ENCODE results near the gene DNAJB2. TPM values are rescaled to one million over a fixed set of nuclear protein-coding genes. Genes with fewer than 3 reads are reported as not detected.

DNAJB2 gene
- total RNA-seq, 1 experiment from 2014 or later = 36.2 TPM

- DNase-seq (ENCODE audit: low read depth, low spot score) (no peak), ATAC-seq (no peak)
- CTCF ChIA-PET = interaction anchor here (0.6 kb wide), 1 partner anchor 14 kb away, joined by 3 read pairs; no protein-coding TSS in a partner anchor
- RAD21 ChIA-PET (ENCODE audit: low non-redundant PET in 1 of 2, low total read pairs in 2 of 2, uncharacterized antibody in 2 of 2, unreplicated experiment in 2 of 2) = no interaction called here
- H3K4me2 ChIP-seq (ENCODE audit: low read length) = peak overlapping the region; percentile 86; the same call in 1 of the 2 replicates
- no peaks in the 10 kb centered on the region for H3K9me3 ChIP-seq (ENCODE audit: control insufficient read depth in 1 of 2, insufficient read depth in 1 of 2, low read depth in 1 of 2, low read length in 2 of 2)
- POLR2A ChIA-PET = no interaction called here
- H3K27ac ChIP-seq (ENCODE audit: low read depth, low read length) = no peak overlapping the region
- no peak overlapping the region for H2AFZ ChIP-seq (ENCODE audit: low read depth, low read length, poor library complexity, severe bottlenecking)
- no peaks in the 10 kb centered on the region for H3K9me2 ChIP-seq (ENCODE audit: insufficient read depth)
- H3K4me3 ChIP-seq (replicated peaks in 1 of 2; ENCODE audit: low read depth in 1 of 2, low read length in 2 of 2) = no peak overlapping the region
- TF ChIP-seq ELF1 (IDR thresholded peaks at IDR 0.05; ENCODE audit: borderline replicate concordance, low read depth) (no peak), EZH2phosphoT487 (IDR thresholded peaks at IDR 0.05; ENCODE audit: borderline replicate concordance) (no peak), SIN3A (IDR thresholded peaks at IDR 0.05; ENCODE audit: low read depth) (no peak), REST (IDR thresholded peaks at IDR 0.05; ENCODE audit: low read depth) (no peak), ZBTB33 (IDR thresholded peaks at IDR 0.05; ENCODE audit: extremely low read depth, insufficient replicate concordance, low read length) (no peak), SP1 (IDR thresholded peaks at IDR 0.05; ENCODE audit: low read depth) (no peak), YY1 (IDR thresholded peaks at IDR 0.05; ENCODE audit: extremely low read depth, insufficient replicate concordance, low read depth, low read length) (no peak), ZFX (IDR thresholded peaks at IDR 0.05) (no peak), JUND (IDR thresholded peaks at IDR 0.05) (no peak)
- BruUV-seq (replicated peaks) = TSS peak; percentile 58
- no peaks in the 10 kb centered on the region for H3K36me3 ChIP-seq (ENCODE audit: control insufficient read depth in 1 of 2, insufficient read depth in 2 of 2, low read length in 2 of 2)
- H3K27me3 ChIP-seq (ENCODE audit: insufficient read depth, low read length) = no peaks in the 10 kb centered on the region
- no peak overlapping the region for H3K9ac ChIP-seq (ENCODE audit: low read length)
- peaks cover 20 to 38% of the 10 kb centered on the region in 2 experiments for H3K4me1 ChIP-seq (ENCODE audit: control insufficient read depth in 1 of 2, insufficient read depth in 2 of 2, low read length in 2 of 2)
- intact Hi-C loops (cut with micrococcal nuclease) = no loop called here
- H4K20me1 ChIP-seq (ENCODE audit: insufficient read depth) = no peaks in the 10 kb centered on the region
- H3K79me2 ChIP-seq (ENCODE audit: insufficient read depth, low read length) = no peaks in the 10 kb centered on the region
Measured at GRCh38 chr2:219280651-219281050, 1.5 kb downstream of the DNAJB2 start.
